CD4-positive, alpha-beta memory T cell (primary cell): ENCODE measurements around the gene HHATL. TPM values are rescaled to one million over a fixed set of nuclear protein-coding genes. Genes with fewer than 3 reads are reported as not detected.

Experiments
- CTCF ChIA-PET: fragments of 350-600 bp; sonication (Branson Sonifier 250); formaldehyde crosslinking; loops from one replicate; lab custom pipeline; 2021; ENCODE audit warnings: inconsistent platforms; ENCODE audit not compliant: partially characterized antibody; lab: Charles Lee
- POLR2A ChIA-PET: fragments of 350-600 bp; sonication (Branson Sonifier 250); formaldehyde crosslinking; loops from one replicate; lab custom pipeline; 2021; ENCODE audit not compliant: partially characterized antibody; lab: Charles Lee
- DNase-seq, 5 donors: peaks; one replicate each; pipeline versions ENCODE4 v3.0.0 to v3.0.0-alpha.2; 2020 to 2022; ENCODE audit warnings: mixed read lengths in 1 of 5
- H3K27ac ChIP-seq: one replicate; pipeline ENCODE4 v1.7.0; 2013; ENCODE audit warnings: low read depth, low read length
- H3K27me3 ChIP-seq: 2 replicates; pipeline ENCODE4 v1.7.0; 2013; ENCODE audit warnings: mild to moderate bottlenecking, low read length, moderate library complexity; ENCODE audit not compliant: insufficient read depth
- H3K36me3 ChIP-seq: 2 replicates; pipeline ENCODE4 v1.7.0; 2013; ENCODE audit warnings: mild to moderate bottlenecking, low read length, moderate library complexity; ENCODE audit not compliant: insufficient read depth
- H3K4me1 ChIP-seq: 2 replicates; pipeline ENCODE4 v1.7.0; 2013; ENCODE audit warnings: mild to moderate bottlenecking, low read length, moderate library complexity; ENCODE audit not compliant: insufficient read depth
- H3K4me3 ChIP-seq, 2 donors: one replicate each; pipeline ENCODE4 v1.7.0; 2013; ENCODE audit warnings: low read length in 2 of 2, mild to moderate bottlenecking in 1 of 2
- H3K9me3 ChIP-seq, 2 donors: one replicate each; pipeline ENCODE4 v1.7.0; 2013; ENCODE audit warnings: low read length in 2 of 2, control low read depth in 1 of 2; ENCODE audit not compliant: control insufficient read depth in 1 of 2
- H3K27ac Mint-ChIP-seq, 7 donors: one replicate each; pipeline ENCODE4 v1.8.0; 2020 to 2021; ENCODE audit warnings: mixed read lengths in 7 of 7, mild to moderate bottlenecking in 6 of 7, inconsistent platforms in 3 of 7, moderate library complexity in 3 of 7
- H3K27me3 Mint-ChIP-seq, 2 donors: one replicate each; pipeline ENCODE4 v1.8.0; 2020 to 2021; ENCODE audit warnings: mixed read lengths in 2 of 2
- H3K36me3 Mint-ChIP-seq, 2 donors: one replicate each; pipeline ENCODE4 v1.8.0; 2020 to 2021; ENCODE audit warnings: mixed read lengths in 2 of 2, inconsistent platforms in 1 of 2, mild to moderate bottlenecking in 1 of 2
- H3K4me1 Mint-ChIP-seq, 4 donors: one replicate each; pipeline ENCODE4 v1.8.0; 2020 to 2021; ENCODE audit warnings: mixed read lengths in 4 of 4, mild to moderate bottlenecking in 1 of 4
- H3K4me3 Mint-ChIP-seq, 8 donors: one replicate each; pipeline ENCODE4 v1.8.0; 2020 to 2021; ENCODE audit warnings: mixed read lengths in 8 of 8, mild to moderate bottlenecking in 7 of 8, moderate library complexity in 6 of 8, inconsistent platforms in 3 of 8
- H3K9me3 Mint-ChIP-seq, 8 donors: one replicate each; pipeline ENCODE4 v1.8.0; 2020 to 2021; ENCODE audit warnings: mixed read lengths in 8 of 8, mild to moderate bottlenecking in 5 of 8, inconsistent platforms in 3 of 8, moderate library complexity in 1 of 8
- intact Hi-C: fragments of 100-400 bp; cut with micrococcal nuclease; formaldehyde crosslinking; loops from one replicate; pipeline ENCODE4 v1.15.1; 2023
- polyA plus RNA-seq, 2 donors: library from polyadenylated mRNA; unstranded; fragments of 300-500 nt; fragmentation: Illumina TruSeq; gene quantifications; one replicate each; pipeline ENCODE4 v1.2.3, GENCODE V29; 2021
- total RNA-seq, 2 experiments: library from RNA; stranded (reverse); gene quantifications; one replicate each; pipeline ENCODE4 v1.2.3, GENCODE V29; 2021

Gene HHATL
- total and polyA plus RNA-seq, 4 experiments from 2014 or later = not detected

GRCh38 chr3:42680271-42680670 lies 22.3 kb downstream of the HHATL start:
- peaks cover 3 to 34% (median 16%) of the 10 kb centered on the region in 8 donors for H3K9me3 Mint-ChIP-seq
- intact Hi-C loops = no loop called here
- CTCF ChIA-PET = no interaction called here
- Histone ChIP-seq H3K27ac (no peak overlapping the region), H3K9me3 (no peaks in the 10 kb centered on the region), H3K4me1 (no peaks in the 10 kb centered on the region), H3K4me3 (no peak overlapping the region), H3K27me3 (no peaks in the 10 kb centered on the region), H3K36me3 (no peaks in the 10 kb centered on the region)
- H3K36me3 Mint-ChIP-seq = peaks cover 0 to 3% of the 10 kb centered on the region in 2 donors
- H3K4me3 Mint-ChIP-seq = no peak overlapping the region
- H3K27me3 Mint-ChIP-seq = peaks cover 19% of the 10 kb centered on the region in 2 donors
- no peak overlapping the region for H3K27ac Mint-ChIP-seq
- POLR2A ChIA-PET = interaction anchor here (1.0 kb wide), 1 partner anchor 13 kb away, joined by 3 read pairs; no protein-coding TSS in a partner anchor
- no peaks in the 10 kb centered on the region for H3K4me1 Mint-ChIP-seq
- no peak for DNase-seq

- Mint-ChIP-seq H3K36me3 (peaks cover 0 to 3% of the 10 kb centered on the region in 2 donors), H3K9me3 (peaks cover 3 to 34% (median 16%) of the 10 kb centered on the region in 8 donors), H3K4me1 (no peaks in the 10 kb centered on the region), H3K4me3 (no peak overlapping the region), H3K27me3 (peaks cover 12 to 13% of the 10 kb centered on the region in 2 donors), H3K27ac (no peak overlapping the region)
- Histone ChIP-seq H3K27ac (no peak overlapping the region), H3K4me3 (no peak overlapping the region), H3K4me1 (no peaks in the 10 kb centered on the region), H3K9me3 (no peaks in the 10 kb centered on the region), H3K36me3 (no peaks in the 10 kb centered on the region), H3K27me3 (no peaks in the 10 kb centered on the region)
- ChIA-PET CTCF (no interaction called here), POLR2A (no interaction called here)
- no peak for DNase-seq
- intact Hi-C loops = no loop called here
Measured at GRCh38 chr3:42678447-42678846, 24.2 kb downstream of the HHATL start.

- peaks cover 5 to 9% of the 10 kb centered on the region in 2 donors for H3K27me3 Mint-ChIP-seq
- Histone ChIP-seq H3K36me3 (no peaks in the 10 kb centered on the region), H3K4me3 (no peak overlapping the region), H3K9me3 (no peaks in the 10 kb centered on the region), H3K4me1 (no peaks in the 10 kb centered on the region), H3K27me3 (no peaks in the 10 kb centered on the region), H3K27ac (no peak overlapping the region)
- no peak overlapping the region for H3K27ac Mint-ChIP-seq
- CTCF ChIA-PET = no interaction called here
- intact Hi-C loops = no loop called here
- H3K4me1 Mint-ChIP-seq = no peaks in the 10 kb centered on the region
- POLR2A ChIA-PET = no interaction called here
- no peak for DNase-seq
- H3K36me3 Mint-ChIP-seq = peaks cover 0 to 3% of the 10 kb centered on the region in 2 donors
- H3K4me3 Mint-ChIP-seq = no peak overlapping the region
- H3K9me3 Mint-ChIP-seq = peaks cover 3 to 34% (median 16%) of the 10 kb centered on the region in 8 donors
Measured at GRCh38 chr3:42675909-42676308, 26.7 kb downstream of the HHATL start.

- peaks cover 3 to 34% (median 16%) of the 10 kb centered on the region in 8 donors for H3K9me3 Mint-ChIP-seq
- peaks cover 4 to 5% of the 10 kb centered on the region in 2 donors for H3K27me3 Mint-ChIP-seq
- POLR2A ChIA-PET = no interaction called here
- DNase-seq = no peak
- H3K36me3 ChIP-seq = no peaks in the 10 kb centered on the region
- no peaks in the 10 kb centered on the region for H3K4me1 ChIP-seq
- no peaks in the 10 kb centered on the region for H3K9me3 ChIP-seq
- H3K36me3 Mint-ChIP-seq = no peaks in the 10 kb centered on the region
- intact Hi-C loops = no loop called here
- H3K4me1 Mint-ChIP-seq = no peaks in the 10 kb centered on the region
- H3K4me3 Mint-ChIP-seq = no peak overlapping the region
- CTCF ChIA-PET = no interaction called here
- H3K27ac Mint-ChIP-seq = no peak overlapping the region
- H3K27me3 ChIP-seq = no peaks in the 10 kb centered on the region
- no peak overlapping the region for H3K4me3 ChIP-seq
- H3K27ac ChIP-seq = no peak overlapping the region
Measured at GRCh38 chr3:42674146-42674545, 28.5 kb downstream of the HHATL start.

GRCh38 chr3:42673082-42673481 lies 29.5 kb downstream of the HHATL start:
- H3K27me3 ChIP-seq = no peaks in the 10 kb centered on the region
- Mint-ChIP-seq H3K27me3 (peaks cover 0 to 4% of the 10 kb centered on the region in 2 donors), H3K36me3 (no peaks in the 10 kb centered on the region), H3K27ac (no peak overlapping the region), H3K4me1 (no peaks in the 10 kb centered on the region), H3K9me3 (peaks cover 3 to 26% (median 14%) of the 10 kb centered on the region in 8 donors), H3K4me3 (no peak overlapping the region)
- no peak overlapping the region for H3K27ac ChIP-seq
- H3K36me3 ChIP-seq = no peaks in the 10 kb centered on the region
- intact Hi-C loops = no loop called here
- CTCF ChIA-PET = no interaction called here
- no peaks in the 10 kb centered on the region for H3K9me3 ChIP-seq
- no peaks in the 10 kb centered on the region for H3K4me1 ChIP-seq
- DNase-seq = no peak
- no peak overlapping the region for H3K4me3 ChIP-seq
- POLR2A ChIA-PET = no interaction called here

- ChIA-PET POLR2A (interaction anchor here (0.6 kb wide), 1 partner anchor 93 kb away, joined by 3 read pairs; no protein-coding TSS in a partner anchor), CTCF (no interaction called here)
- no peaks in the 10 kb centered on the region for H3K9me3 ChIP-seq
- Mint-ChIP-seq H3K27ac (no peak overlapping the region), H3K27me3 (peaks cover 2% of the 10 kb centered on the region in 2 donors), H3K9me3 (peaks cover 0 to 22% (median 8%) of the 10 kb centered on the region in 8 donors), H3K36me3 (peaks cover 0 to 4% of the 10 kb centered on the region in 2 donors), H3K4me1 (no peaks in the 10 kb centered on the region), H3K4me3 (no peak overlapping the region)
- intact Hi-C loops = no loop called here
- H3K4me1 ChIP-seq = no peaks in the 10 kb centered on the region
- no peaks in the 10 kb centered on the region for H3K36me3 ChIP-seq
- H3K27me3 ChIP-seq = no peaks in the 10 kb centered on the region
- no peak overlapping the region for H3K27ac ChIP-seq
- no peak overlapping the region for H3K4me3 ChIP-seq
- DNase-seq = no peak
Measured at GRCh38 chr3:42672515-42672914, 30.1 kb downstream of the HHATL start.

- no peaks in the 10 kb centered on the region for H3K9me3 ChIP-seq
- H3K27ac ChIP-seq = no peak overlapping the region
- H3K27me3 ChIP-seq = no peaks in the 10 kb centered on the region
- CTCF ChIA-PET = no interaction called here
- H3K4me1 ChIP-seq = no peaks in the 10 kb centered on the region
- Mint-ChIP-seq H3K4me1 (no peaks in the 10 kb centered on the region), H3K4me3 (no peak overlapping the region), H3K27ac (no peak overlapping the region), H3K9me3 (peaks cover 0 to 6% (median 0%) of the 10 kb centered on the region in 8 donors), H3K27me3 (peaks cover 0 to 6% of the 10 kb centered on the region in 2 donors), H3K36me3 (peaks cover 0 to 4% of the 10 kb centered on the region in 2 donors)
- no peaks in the 10 kb centered on the region for H3K36me3 ChIP-seq
- POLR2A ChIA-PET = no interaction called here
- intact Hi-C loops = no loop called here
- DNase-seq = no peak
- H3K4me3 ChIP-seq = no peak overlapping the region
Measured at GRCh38 chr3:42670670-42671069, 31.9 kb downstream of the HHATL start.
